DMS53 (cell line): ENCODE data around the gene CDKN2D.
A peak's percentile ranks its signal among the peaks of the same experiment; 100 is the strongest.

ENCODE experiments used
- DNase-seq: peaks from one replicate; lab custom pipeline; 2025; lab: John Stamatoyannopoulos, UW

The CDKN2D gene

GRCh38 chr19:10520652-10521318 is 48.0 kb downstream of the CDKN2D start:
- DNase-seq, result peak; percentile 39

DNA sequence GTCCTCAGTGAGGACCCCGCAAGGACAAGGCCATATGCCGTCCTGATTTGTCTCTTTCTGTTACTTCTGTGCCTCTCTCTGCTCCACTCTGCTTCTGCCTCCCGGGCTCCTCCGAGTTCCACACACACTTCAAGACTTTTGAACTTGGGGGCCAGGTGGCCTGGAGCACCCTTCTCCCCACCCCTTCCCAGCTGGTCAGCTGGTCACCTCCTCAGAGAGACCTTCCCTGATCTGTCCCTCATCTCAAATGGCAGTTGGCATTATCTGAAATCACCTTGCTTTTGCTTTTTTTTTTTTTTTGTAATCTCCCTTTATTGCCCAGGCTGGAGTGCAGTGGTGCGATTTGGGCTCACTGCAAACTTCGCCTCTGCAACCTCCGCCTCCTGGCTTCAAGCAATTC is 49.4 kb downstream of the CDKN2D start:
- no peak for DNase-seq

DNA sequence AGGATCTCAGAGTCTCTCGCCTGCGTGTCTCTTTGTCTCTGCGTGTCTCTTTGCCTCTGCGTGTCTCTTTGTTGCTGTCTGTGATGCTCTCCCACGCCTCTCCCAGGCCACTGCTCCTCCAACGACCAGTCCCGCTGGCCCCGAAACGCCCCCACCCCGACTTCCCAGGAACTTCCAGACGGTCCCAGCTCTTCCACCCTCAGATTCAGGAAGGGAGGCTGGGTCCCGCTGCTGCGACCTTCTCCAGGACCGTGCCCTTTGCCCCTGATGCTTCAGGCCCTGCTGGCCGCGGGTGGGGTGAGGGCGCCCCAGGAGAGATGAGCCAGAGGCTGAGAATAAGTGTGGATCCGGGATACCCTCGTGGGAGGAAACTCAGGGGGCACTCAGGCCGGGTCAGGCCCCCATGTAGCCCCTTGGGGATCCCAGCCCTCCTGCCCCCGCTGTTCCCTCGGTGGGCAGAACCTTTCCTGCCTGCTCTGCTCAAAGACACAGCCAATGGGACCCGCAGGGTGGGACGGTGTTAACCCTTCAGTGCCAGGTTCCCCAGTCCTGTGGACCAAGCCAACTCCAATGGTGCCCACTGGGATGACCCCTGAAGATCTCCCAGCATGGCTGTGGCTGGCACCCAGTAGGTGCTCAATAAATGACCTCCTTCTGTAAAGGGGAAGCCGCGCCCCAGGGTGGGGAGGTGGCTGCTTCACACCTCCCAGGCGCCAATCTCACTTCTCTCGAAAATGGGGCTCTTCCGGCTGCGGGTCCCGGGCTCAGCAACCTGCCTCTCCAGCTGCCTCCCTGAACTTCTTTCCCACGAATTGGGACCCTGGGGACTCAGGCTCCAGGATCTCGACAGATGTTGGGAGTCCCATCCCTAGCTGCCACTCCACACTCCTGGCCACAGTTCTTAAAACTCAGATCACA is 50.1 kb downstream of the CDKN2D start:
- DNase-seq, result no peak

- DNase-seq, result peak; percentile 57
Measured at GRCh38 chr19:10517760-10518443, 50.9 kb downstream of the CDKN2D start.

DNA sequence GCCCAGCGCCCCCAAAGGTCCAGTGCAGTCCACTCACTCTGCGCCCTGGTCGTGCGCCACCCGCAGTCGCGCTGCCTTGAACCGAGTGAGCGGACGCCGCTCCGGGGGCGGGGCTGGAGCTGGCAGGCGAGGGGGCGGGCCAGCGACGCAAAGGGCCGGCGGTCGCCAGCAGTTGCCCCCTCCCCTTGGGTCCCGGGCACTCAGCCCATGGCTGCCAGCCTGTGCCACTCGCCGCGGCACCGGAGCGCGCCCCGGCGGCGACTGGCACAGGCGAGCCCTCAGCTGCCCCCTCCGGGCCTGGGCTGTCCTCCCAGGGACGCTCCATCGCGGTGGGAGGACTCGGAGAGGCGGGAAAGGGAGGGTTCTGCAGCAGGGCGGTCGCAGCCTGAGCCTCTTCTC is 51.4 kb downstream of the CDKN2D start, which contains the start of gene S1PR5:
S1PR5 (minus strand) TSS at position 87 of the 399 bp plus-strand sequence. CDS start 2,436 bp downstream, outside the sequence.
- DNase-seq, result peak; percentile 66

DNA sequence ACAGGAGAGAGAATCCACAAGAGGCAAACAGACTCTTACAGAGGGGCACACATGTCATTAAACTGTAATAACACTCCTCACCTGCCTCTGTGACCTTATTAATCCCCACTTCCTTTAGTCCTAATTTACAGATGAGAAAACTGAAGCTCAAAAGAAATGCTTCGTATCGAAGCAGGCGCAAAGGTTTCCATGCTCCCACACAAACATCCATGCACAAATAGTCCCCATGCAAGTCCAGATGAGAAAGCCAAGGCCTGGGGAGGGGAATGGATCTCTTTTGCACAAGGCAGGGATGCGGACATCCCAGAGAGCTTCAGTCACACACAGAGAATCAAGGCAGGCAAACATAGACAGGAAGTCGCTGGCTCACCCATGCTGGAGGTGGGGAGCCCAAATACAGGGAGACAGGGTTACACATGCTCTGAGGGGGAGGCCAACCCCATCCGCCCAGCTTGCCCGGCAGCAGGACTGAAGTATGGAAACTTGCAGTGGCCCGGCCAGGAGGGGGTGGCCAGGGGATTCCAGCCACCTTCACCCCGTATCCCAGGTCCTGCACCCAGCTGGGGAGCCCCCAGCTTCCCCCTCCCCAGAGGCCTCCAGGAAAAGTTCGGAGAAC is 52.0 kb downstream of the CDKN2D start:
- peak; percentile 36 for DNase-seq
